ACC112 (cell line): ENCODE measurements around the gene PCNX2.

Experiments used
- H2AFZ ChIP-seq: fragments of 200-600 bp; sonication (generic); one replicate; pipeline ENCODE4 v1.6.0; 2017; ENCODE audit warnings: antibody characterized with exemption, low read length; ENCODE audit not compliant: unreplicated experiment
- H3K27ac ChIP-seq: fragments of 200-600 bp; sonication (generic); 2 replicates; pipeline ENCODE4 v1.5.1; 2014; ENCODE audit warnings: low read depth, mild to moderate bottlenecking, antibody characterized with exemption, low read length, moderate library complexity
- H3K27me3 ChIP-seq: fragments of 200-600 bp; sonication (generic); 2 replicates; pipeline ENCODE4 v1.6.1; 2014; ENCODE audit warnings: mild to moderate bottlenecking, antibody characterized with exemption, low read length, moderate library complexity, mixed read lengths; ENCODE audit not compliant: insufficient read depth
- H3K36me3 ChIP-seq: fragments of 200-600 bp; sonication (generic); 2 replicates; pipeline ENCODE4 v1.6.1; 2016; ENCODE audit warnings: mild to moderate bottlenecking, antibody characterized with exemption, low read length, moderate library complexity, mixed read lengths; ENCODE audit not compliant: insufficient read depth
- H3K4me1 ChIP-seq: fragments of 200-600 bp; sonication (generic); one replicate; pipeline ENCODE4 v1.6.1; 2016; ENCODE audit warnings: low read length, mixed read lengths; ENCODE audit not compliant: insufficient read depth, unreplicated experiment, control insufficient read depth
- H3K4me3 ChIP-seq: fragments of 200-600 bp; sonication (generic); 2 replicates; pipeline ENCODE4 v1.5.1; 2014; ENCODE audit warnings: mild to moderate bottlenecking, low read depth, low read length
- H3K79me2 ChIP-seq: fragments of 200-600 bp; sonication (generic); one replicate; pipeline ENCODE4 v1.6.0; 2016; ENCODE audit warnings: low read length; ENCODE audit not compliant: control insufficient read depth, unreplicated experiment, insufficient read depth

The PCNX2 gene

GRCh38 chr1:233313434-233314155, 18.1 kb upstream of the PCNX2 start:
- Histone ChIP-seq H3K27ac (no peak overlapping the region), H2AFZ (no peak overlapping the region), H3K27me3 (peaks cover 5% of the 10 kb centered on the region; the same call in 1 of the 2 replicates), H3K4me3 (no peak overlapping the region), H3K4me1 (no peaks in the 10 kb centered on the region), H3K36me3 (no peaks in the 10 kb centered on the region), H3K79me2 (no peaks in the 10 kb centered on the region)

- no peak overlapping the region for H3K4me3 ChIP-seq
- no peaks in the 10 kb centered on the region for H3K79me2 ChIP-seq
- no peak overlapping the region for H2AFZ ChIP-seq
- H3K27me3 ChIP-seq, result no peaks in the 10 kb centered on the region
- no peak overlapping the region for H3K27ac ChIP-seq
- H3K36me3 ChIP-seq, result no peaks in the 10 kb centered on the region
- H3K4me1 ChIP-seq, result no peaks in the 10 kb centered on the region
These were observed 9.1 kb upstream of the PCNX2 start for GRCh38 chr1:233304489-233305102.

DNA sequence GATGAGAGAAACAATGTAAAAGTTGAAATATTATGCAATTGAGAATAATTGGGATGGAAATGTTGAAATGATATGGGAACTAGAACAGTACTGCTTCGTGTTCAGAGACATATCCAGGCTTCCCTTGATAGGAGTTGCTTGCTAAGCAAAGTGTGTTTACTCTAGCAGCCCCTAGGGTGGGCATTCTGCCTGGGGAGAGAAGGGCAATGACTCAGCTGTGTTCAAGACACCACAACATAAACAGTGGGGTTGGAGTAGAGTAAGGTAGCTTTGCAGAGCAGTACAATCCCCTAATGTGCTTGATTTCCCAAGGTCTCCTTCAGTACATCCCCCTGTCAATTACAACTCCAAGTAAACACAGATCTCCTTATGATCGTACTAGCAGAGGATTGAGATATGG, 4.8 kb upstream of the PCNX2 start:
- Histone ChIP-seq H3K27me3 (no peaks in the 10 kb centered on the region), H2AFZ (no peak overlapping the region), H3K4me3 (no peak overlapping the region), H3K4me1 (no peaks in the 10 kb centered on the region), H3K27ac (no peak overlapping the region), H3K79me2 (peaks cover 2% of the 10 kb centered on the region), H3K36me3 (no peaks in the 10 kb centered on the region)

- H3K4me3 ChIP-seq, result no peak overlapping the region
- no peaks in the 10 kb centered on the region for H3K27me3 ChIP-seq
- H3K4me1 ChIP-seq, result peaks cover 3% of the 10 kb centered on the region
- no peaks in the 10 kb centered on the region for H3K36me3 ChIP-seq
- H3K79me2 ChIP-seq, result peaks cover 9% of the 10 kb centered on the region
- no peak overlapping the region for H2AFZ ChIP-seq
- H3K27ac ChIP-seq, result no peak overlapping the region
These were observed 3.9 kb upstream of the PCNX2 start for GRCh38 chr1:233299450-233299849.

DNA sequence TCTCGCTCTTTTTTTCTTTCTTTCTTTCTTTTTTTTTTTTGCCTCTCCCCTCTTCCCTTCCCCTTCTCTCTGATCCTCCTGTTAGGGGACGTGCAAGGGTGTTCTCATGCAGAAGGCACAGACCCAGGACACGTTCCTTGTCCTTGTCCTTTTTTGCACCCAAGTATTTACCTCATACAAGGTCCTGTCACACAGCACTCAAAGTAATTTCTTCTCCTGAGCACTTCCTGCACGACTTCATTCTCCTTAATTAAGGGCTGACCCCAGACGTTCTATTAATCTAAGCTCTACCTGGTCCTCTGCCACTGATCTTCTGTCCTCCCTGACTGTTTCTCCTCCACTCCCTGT, 424 bp upstream of the PCNX2 start:
- peaks cover 36% of the 10 kb centered on the region for H3K79me2 ChIP-seq
- no peaks in the 10 kb centered on the region for H3K36me3 ChIP-seq
- peak overlapping the region; percentile 92 for H3K4me3 ChIP-seq
- H3K27ac ChIP-seq, result no peak overlapping the region
- H3K27me3 ChIP-seq, result no peaks in the 10 kb centered on the region
- peak overlapping the region; percentile 90 for H2AFZ ChIP-seq
- H3K4me1 ChIP-seq, result peaks cover 29% of the 10 kb centered on the region

DNA sequence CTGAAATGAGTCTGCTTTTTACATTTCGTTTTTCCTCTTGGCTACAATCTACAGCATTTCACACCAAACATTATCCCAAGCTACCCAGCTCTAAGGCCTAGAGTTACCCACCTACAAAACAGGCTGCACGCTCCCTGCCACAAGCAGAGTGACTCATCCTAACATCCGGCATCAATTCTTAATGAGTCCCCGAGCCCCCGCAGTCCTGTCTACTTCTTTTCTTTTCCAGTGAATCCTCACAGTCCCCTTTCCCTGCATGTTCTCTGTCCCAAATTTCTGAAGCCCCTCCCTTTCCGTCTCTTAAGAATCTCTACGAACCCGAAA, 650 bp downstream of the PCNX2 start:
- Histone ChIP-seq H3K79me2 (peaks cover 42% of the 10 kb centered on the region), H3K4me1 (peaks cover 29% of the 10 kb centered on the region), H3K4me3 (peak overlapping the region; percentile 92), H2AFZ (peak overlapping the region; percentile 90), H3K36me3 (no peaks in the 10 kb centered on the region), H3K27ac (peak overlapping the region; percentile 38), H3K27me3 (no peaks in the 10 kb centered on the region)

- Histone ChIP-seq H3K79me2 (peaks cover 50% of the 10 kb centered on the region), H3K4me1 (peaks cover 29% of the 10 kb centered on the region), H3K27me3 (no peaks in the 10 kb centered on the region), H2AFZ (no peak overlapping the region), H3K27ac (peak overlapping the region; percentile 46; the same call in 1 of the 2 replicates), H3K36me3 (peaks cover 5% of the 10 kb centered on the region; the same call in 1 of the 2 replicates), H3K4me3 (peak overlapping the region; percentile 92)
These were observed 1.7 kb downstream of the PCNX2 start for GRCh38 chr1:233293556-233294446.

GRCh38 chr1:233290396-233291034, 5.0 kb downstream of the PCNX2 start:
- no peak overlapping the region for H3K27ac ChIP-seq

GRCh38 chr1:233289676-233290075, 5.8 kb downstream of the PCNX2 start:
- Histone ChIP-seq H3K27me3 (no peaks in the 10 kb centered on the region), H3K4me1 (peaks cover 29% of the 10 kb centered on the region), H2AFZ (no peak overlapping the region), H3K4me3 (no peak overlapping the region), H3K79me2 (peaks cover 58% of the 10 kb centered on the region), H3K36me3 (peaks cover 5% of the 10 kb centered on the region; the same call in 1 of the 2 replicates), H3K27ac (no peak overlapping the region)

More at GRCh38 chr1:233290396-233291034, 5.0 kb downstream of the PCNX2 start:
- no peaks in the 10 kb centered on the region for H3K27me3 ChIP-seq
- peaks cover 61% of the 10 kb centered on the region for H3K79me2 ChIP-seq
- peaks cover 29% of the 10 kb centered on the region for H3K4me1 ChIP-seq
- no peak overlapping the region for H3K4me3 ChIP-seq
- H2AFZ ChIP-seq, result no peak overlapping the region
- peaks cover 5% of the 10 kb centered on the region; the same call in 1 of the 2 replicates for H3K36me3 ChIP-seq

- peaks cover 31% of the 10 kb centered on the region for H3K79me2 ChIP-seq
- H3K36me3 ChIP-seq, result no peaks in the 10 kb centered on the region; the same call in 1 of the 2 replicates
- no peak overlapping the region for H3K4me3 ChIP-seq
- no peak overlapping the region for H2AFZ ChIP-seq
- peaks cover 6% of the 10 kb centered on the region for H3K4me1 ChIP-seq
- H3K27ac ChIP-seq, result no peak overlapping the region
- no peaks in the 10 kb centered on the region for H3K27me3 ChIP-seq
These were observed 13.0 kb downstream of the PCNX2 start for GRCh38 chr1:233282582-233282886.
